A673 (cell line): ENCODE measurements around the gene PHF19.

Source experiments
- CTCF ChIP-seq: fragments of 300-800, 200-600 bp; sonication (generic); conservative IDR thresholded peaks from 2 replicates; pipeline ENCODE4 v1.5.1; 2017; ENCODE audit warnings: low read depth, mild to moderate bottlenecking, antibody characterized with exemption, low read length, moderate library complexity, mixed read lengths
- EZH2 ChIP-seq: fragments of 200-600 bp; sonication (generic); IDR thresholded peaks from 2 replicates; pipeline ENCODE4 v1.6.1; 2017; ENCODE audit warnings: borderline replicate concordance, low read depth, mild to moderate bottlenecking, mixed read lengths, antibody characterized with exemption, low read length; ENCODE audit not compliant: poor library complexity, severe bottlenecking

GRCh38 chr9:120914953-120915352, 38.0 kb upstream of the PHF19 start:
- TF ChIP-seq CTCF (no peak), EZH2 (no peak)
